Neural progenitor cell (in vitro differentiated cells): ENCODE data around the gene COL6A5. TPM values are rescaled to one million over a fixed set of nuclear protein-coding genes. Genes with fewer than 3 reads are reported as not detected.

Experiments
- DNase-seq: peaks from one replicate; pipeline ENCODE4 v3.0.0-alpha.2; 2016; ENCODE audit warnings: low spot score
- H2AFZ ChIP-seq: fragments of 200-600 bp; sonication (generic); replicated peaks from 2 replicates; pipeline ENCODE4 v1.6.1; 2016; ENCODE audit warnings: antibody characterized with exemption
- H3F3A ChIP-seq: fragments of 200-600 bp; sonication (generic); 2 replicates; pipeline ENCODE4 v1.6.1; 2016; ENCODE audit warnings: antibody characterized with exemption, low read depth
- H3K27ac ChIP-seq: fragments of 200-600 bp; sonication (generic); 2 replicates; pipeline ENCODE4 v1.5.1; 2016; ENCODE audit warnings: mild to moderate bottlenecking
- H3K27me3 ChIP-seq: fragments of 200-600 bp; sonication (generic); 2 replicates; pipeline ENCODE4 v1.6.1; 2016; ENCODE audit warnings: mild to moderate bottlenecking, moderate library complexity
- H3K36me3 ChIP-seq: fragments of 200-600 bp; sonication (generic); 2 replicates; pipeline ENCODE4 v1.5.1; 2016
- H3K4me1 ChIP-seq: fragments of 200-600 bp; sonication (generic); 2 replicates; pipeline ENCODE4 v1.6.1; 2016; ENCODE audit warnings: mixed run types
- H3K4me2 ChIP-seq: fragments of 200-600 bp; sonication (generic); 2 replicates; pipeline ENCODE4 v1.6.1; 2016
- H3K4me3 ChIP-seq: fragments of 200-600 bp; sonication (generic); 2 replicates; pipeline ENCODE4 v1.5.1; 2016
- H3K79me2 ChIP-seq: fragments of 200-600 bp; sonication (generic); 2 replicates; pipeline ENCODE4 v1.6.1; 2016; ENCODE audit warnings: low read depth
- H3K9ac ChIP-seq: fragments of 200-600 bp; sonication (generic); 2 replicates; pipeline ENCODE4 v1.6.1; 2016
- H3K9me3 ChIP-seq: fragments of 200-600 bp; sonication (generic); 2 replicates; pipeline ENCODE4 v1.5.1; 2016; ENCODE audit warnings: low read depth
- H4K20me1 ChIP-seq: fragments of 200-600 bp; sonication (generic); 2 replicates; pipeline ENCODE4 v1.6.1; 2016; ENCODE audit warnings: low read depth
- H3K27ac Mint-ChIP-seq: 3 replicates; pipeline ENCODE4 v1.8.0; 2021; ENCODE audit warnings: mixed read lengths
- H3K27me3 Mint-ChIP-seq: 2 replicates; pipeline ENCODE4 v1.8.0; 2022; ENCODE audit warnings: low read depth, mild to moderate bottlenecking, inconsistent platforms, moderate library complexity, mixed read lengths; ENCODE audit not compliant: insufficient read depth
- H3K36me3 Mint-ChIP-seq: 3 replicates; pipeline ENCODE4 v1.8.0; 2021; ENCODE audit warnings: mixed read lengths
- H3K4me1 Mint-ChIP-seq: 3 replicates; pipeline ENCODE4 v1.8.0; 2021; ENCODE audit warnings: mixed read lengths
- H3K4me3 Mint-ChIP-seq: 3 replicates; pipeline ENCODE4 v1.8.0; 2021; ENCODE audit warnings: mild to moderate bottlenecking, moderate library complexity, mixed read lengths
- H3K9me3 Mint-ChIP-seq: 3 replicates; pipeline ENCODE4 v1.8.0; 2020; ENCODE audit warnings: mixed read lengths
- CTCF ChIP-seq: fragments of 200-600 bp; sonication (generic); IDR thresholded peaks from 2 replicates; pipeline ENCODE4 v1.5.1; 2017; ENCODE audit warnings: antibody characterized with exemption, mild to moderate bottlenecking
- EZH2 ChIP-seq: fragments of 200-600 bp; sonication (generic); IDR thresholded peaks from 2 replicates; pipeline ENCODE4 v1.6.1; 2017; ENCODE audit warnings: antibody characterized with exemption, mild to moderate bottlenecking, moderate library complexity
- EZH2phosphoT487 ChIP-seq: fragments of 200-600 bp; sonication (generic); IDR thresholded peaks from 2 replicates; pipeline ENCODE4 v1.6.1; 2017; ENCODE audit warnings: antibody characterized with exemption
- total RNA-seq: library from RNA; depleted of rRNA; stranded (reverse); fragments of >200 nt; gene quantifications from 2 replicates; pipeline ENCODE4 v1.2.3, GENCODE V29; 2015; ENCODE audit warnings: low replicate concordance

COL6A5 gene
- total RNA-seq, 1 donor from 2014 or later = not detected

GRCh38 chr3:130517602-130518001 is 172.1 kb downstream of the COL6A5 start:
- Histone ChIP-seq H4K20me1 (no peaks in the 10 kb centered on the region), H3K9me3 (no peaks in the 10 kb centered on the region), H3K36me3 (no peaks in the 10 kb centered on the region), H3F3A (no peaks in the 10 kb centered on the region), H3K4me1 (no peaks in the 10 kb centered on the region), H3K79me2 (no peaks in the 10 kb centered on the region), H3K9ac (no peak overlapping the region), H2AFZ (peak overlapping the region; percentile 93), H3K4me2 (peak overlapping the region; percentile 82), H3K4me3 (peak overlapping the region; percentile 57), H3K27ac (no peak overlapping the region), H3K27me3 (peaks cover 60% of the 10 kb centered on the region)
- H3K4me1 Mint-ChIP-seq = peaks cover 4% of the 10 kb centered on the region
- no peak for DNase-seq
- no peak for TF ChIP-seq CTCF
- no peak for TF ChIP-seq EZH2
- no peak for TF ChIP-seq EZH2phosphoT487
- H3K27me3 Mint-ChIP-seq = peaks cover 24% of the 10 kb centered on the region
- H3K36me3 Mint-ChIP-seq = no peaks in the 10 kb centered on the region
- H3K4me3 Mint-ChIP-seq = peak overlapping the region; percentile 82
- H3K27ac Mint-ChIP-seq = no peak overlapping the region
- peaks cover 3% of the 10 kb centered on the region for H3K9me3 Mint-ChIP-seq

- DNase-seq = no peak
- Histone ChIP-seq H3K9me3 (no peaks in the 10 kb centered on the region), H3F3A (no peaks in the 10 kb centered on the region), H2AFZ (no peak overlapping the region), H3K27me3 (peaks cover 51% of the 10 kb centered on the region), H3K79me2 (no peaks in the 10 kb centered on the region), H3K36me3 (no peaks in the 10 kb centered on the region), H3K4me1 (no peaks in the 10 kb centered on the region), H3K27ac (no peak overlapping the region), H3K4me2 (no peak overlapping the region), H4K20me1 (no peaks in the 10 kb centered on the region), H3K4me3 (no peak overlapping the region), H3K9ac (no peak overlapping the region)
- H3K9me3 Mint-ChIP-seq = peaks cover 3% of the 10 kb centered on the region
- TF ChIP-seq EZH2phosphoT487 = no peak
- TF ChIP-seq CTCF = no peak
- TF ChIP-seq EZH2 = no peak
- H3K27ac Mint-ChIP-seq = no peak overlapping the region
- no peaks in the 10 kb centered on the region for H3K36me3 Mint-ChIP-seq
- H3K4me3 Mint-ChIP-seq = no peak overlapping the region
- H3K27me3 Mint-ChIP-seq = peaks cover 27% of the 10 kb centered on the region
- H3K4me1 Mint-ChIP-seq = peaks cover 4% of the 10 kb centered on the region
Observed at GRCh38 chr3:130519754-130520153, 174.3 kb downstream of the COL6A5 start.

GRCh38 chr3:130522399-130522798 is 176.9 kb downstream of the COL6A5 start:
- Histone ChIP-seq H3K9ac (no peak overlapping the region), H4K20me1 (no peaks in the 10 kb centered on the region), H3K9me3 (no peaks in the 10 kb centered on the region), H3K4me3 (no peak overlapping the region), H3K27ac (no peak overlapping the region), H3K27me3 (peaks cover 24% of the 10 kb centered on the region), H2AFZ (no peak overlapping the region), H3K79me2 (no peaks in the 10 kb centered on the region), H3K4me1 (peaks cover 5% of the 10 kb centered on the region), H3K4me2 (no peak overlapping the region), H3K36me3 (no peaks in the 10 kb centered on the region), H3F3A (peaks cover 6% of the 10 kb centered on the region)
- no peaks in the 10 kb centered on the region for H3K36me3 Mint-ChIP-seq
- no peak for DNase-seq
- peaks cover 7% of the 10 kb centered on the region for H3K4me1 Mint-ChIP-seq
- H3K9me3 Mint-ChIP-seq = no peaks in the 10 kb centered on the region
- no peak overlapping the region for H3K4me3 Mint-ChIP-seq
- TF ChIP-seq CTCF (no peak), EZH2 (no peak), EZH2phosphoT487 (no peak)
- peaks cover 10% of the 10 kb centered on the region for H3K27me3 Mint-ChIP-seq
- H3K27ac Mint-ChIP-seq = no peak overlapping the region
